ES-I3 (cell line): ENCODE data around the gene CADM3.
A peak's percentile ranks its signal among the peaks of the same experiment; 100 is the strongest.

Source experiments
- H3K36me3 ChIP-seq: 2 replicates; pipeline ENCODE4 v1.6.1; 2013; ENCODE audit warnings: mild to moderate bottlenecking, low read length, control low read depth, moderate library complexity; ENCODE audit not compliant: insufficient read depth
- H3K4me1 ChIP-seq: 2 replicates; pipeline ENCODE4 v1.6.1; 2013; ENCODE audit warnings: mild to moderate bottlenecking, control low read depth, low read length; ENCODE audit not compliant: insufficient read depth
- H3K9ac ChIP-seq: 2 replicates; pipeline ENCODE4 v1.6.1; 2013; ENCODE audit warnings: low read depth, mild to moderate bottlenecking, low read length, moderate library complexity
- H3K9me3 ChIP-seq: 2 replicates; pipeline ENCODE4 v1.6.1; 2013; ENCODE audit warnings: mild to moderate bottlenecking, low read length, moderate library complexity; ENCODE audit not compliant: control insufficient read depth, insufficient read depth

CADM3 gene

GRCh38 chr1:159185121-159185520 is 13.7 kb downstream of the CADM3 start:
- H3K4me1 ChIP-seq = 0 out of 2 replicates have a peak, but pooled peaks cover 5% of the 10 kb centered on the region

GRCh38 chr1:159187033-159187432 is 15.6 kb downstream of the CADM3 start:
- Histone ChIP-seq H3K9ac (peak overlapping the region; percentile 42; the same call in 1 of the 2 replicates), H3K9me3 (no peaks in the 10 kb centered on the region), H3K4me1 (0 out of 2 replicates have a peak, but pooled peaks cover 5% of the 10 kb centered on the region), H3K36me3 (no peaks in the 10 kb centered on the region)

More at GRCh38 chr1:159185121-159185520, 13.7 kb downstream of the CADM3 start:
- H3K36me3 ChIP-seq = no peaks in the 10 kb centered on the region
- no peak overlapping the region for H3K9ac ChIP-seq
- H3K9me3 ChIP-seq = no peaks in the 10 kb centered on the region

GRCh38 chr1:159187647-159188374 is 16.4 kb downstream of the CADM3 start:
- Histone ChIP-seq H3K9me3 (no peaks in the 10 kb centered on the region), H3K36me3 (no peaks in the 10 kb centered on the region), H3K4me1 (0 out of 2 replicates have a peak, but pooled peaks cover 5% of the 10 kb centered on the region), H3K9ac (peak overlapping the region; percentile 42; the same call in 1 of the 2 replicates)

GRCh38 chr1:159188375-159188788 is 17.0 kb downstream of the CADM3 start:
- H3K9ac ChIP-seq = peak overlapping the region; percentile 42

GRCh38 chr1:159190441-159190840 is 19.0 kb downstream of the CADM3 start:
- H3K9me3 ChIP-seq = no peaks in the 10 kb centered on the region
- no peaks in the 10 kb centered on the region for H3K36me3 ChIP-seq
- H3K4me1 ChIP-seq = 0 out of 2 replicates have a peak, but pooled peaks cover 5% of the 10 kb centered on the region
- no peak overlapping the region for H3K9ac ChIP-seq

More at GRCh38 chr1:159188375-159188788, 17.0 kb downstream of the CADM3 start:
- no peaks in the 10 kb centered on the region for H3K36me3 ChIP-seq
- no peaks in the 10 kb centered on the region for H3K9me3 ChIP-seq
- H3K4me1 ChIP-seq = 0 out of 2 replicates have a peak, but pooled peaks cover 5% of the 10 kb centered on the region

GRCh38 chr1:159196543-159196942 is 25.1 kb downstream of the CADM3 start:
- Histone ChIP-seq H3K9ac (no peak overlapping the region), H3K9me3 (no peaks in the 10 kb centered on the region), H3K36me3 (no peaks in the 10 kb centered on the region), H3K4me1 (peaks cover 4% of the 10 kb centered on the region; the same call in 1 of the 2 replicates)

- no peaks in the 10 kb centered on the region for H3K9me3 ChIP-seq
- H3K9ac ChIP-seq = no peak overlapping the region
- H3K36me3 ChIP-seq = no peaks in the 10 kb centered on the region
- H3K4me1 ChIP-seq = peaks cover 4% of the 10 kb centered on the region; the same call in 1 of the 2 replicates
These were observed 26.4 kb downstream of the CADM3 start for GRCh38 chr1:159197561-159198557.

- peaks cover 4% of the 10 kb centered on the region; the same call in 1 of the 2 replicates for H3K4me1 ChIP-seq
- no peak overlapping the region for H3K9ac ChIP-seq
- no peaks in the 10 kb centered on the region for H3K9me3 ChIP-seq
- H3K36me3 ChIP-seq = no peaks in the 10 kb centered on the region
These were observed 28.5 kb downstream of the CADM3 start for GRCh38 chr1:159199901-159200300.

- Histone ChIP-seq H3K9ac (no peak overlapping the region), H3K4me1 (peaks cover 4% of the 10 kb centered on the region; the same call in 1 of the 2 replicates), H3K36me3 (no peaks in the 10 kb centered on the region), H3K9me3 (no peaks in the 10 kb centered on the region)
These were observed 29.4 kb downstream of the CADM3 start for GRCh38 chr1:159200769-159201168.

GRCh38 chr1:159201642-159202041 is 30.2 kb downstream of the CADM3 start:
- H3K9me3 ChIP-seq = no peaks in the 10 kb centered on the region
- peaks cover 4% of the 10 kb centered on the region; the same call in 1 of the 2 replicates for H3K4me1 ChIP-seq
- H3K9ac ChIP-seq = no peak overlapping the region
- no peaks in the 10 kb centered on the region for H3K36me3 ChIP-seq

GRCh38 chr1:159203610-159204009 is 32.2 kb downstream of the CADM3 start:
- H3K9me3 ChIP-seq = no peaks in the 10 kb centered on the region
- H3K4me1 ChIP-seq = peaks cover 4% of the 10 kb centered on the region; the same call in 1 of the 2 replicates
- no peak overlapping the region for H3K9ac ChIP-seq
- no peaks in the 10 kb centered on the region for H3K36me3 ChIP-seq

GRCh38 chr1:159204161-159205141 is 33.0 kb downstream of the CADM3 start, which contains the start of gene ACKR1:
Gene ACKR1, plus strand, starts transcription at chr1:159204875. Its CDS starts 85 bp downstream, at chr1:159204960.
- H3K9me3 ChIP-seq = no peaks in the 10 kb centered on the region
- H3K4me1 ChIP-seq = peaks cover 4% of the 10 kb centered on the region; the same call in 1 of the 2 replicates
- H3K9ac ChIP-seq = no peak within 1 kb of the TSS
- H3K36me3 ChIP-seq = no peaks in the 10 kb centered on the region

- Histone ChIP-seq H3K9ac (no peak overlapping the region), H3K4me1 (peaks cover 4% of the 10 kb centered on the region; the same call in 1 of the 2 replicates), H3K36me3 (no peaks in the 10 kb centered on the region), H3K9me3 (no peaks in the 10 kb centered on the region)
These were observed 33.8 kb downstream of the CADM3 start for GRCh38 chr1:159205225-159205624.
